WI38 (cell line): ENCODE results near the gene MAP3K9.

Experiments
- H3K4me3 ChIP-seq: 2 replicates; pipeline ENCODE4 v1.5.1; 2011; ENCODE audit warnings: low read depth, mild to moderate bottlenecking, control low read depth, low read length
- TF ChIP-seq, protein P1 (sequence below): IDR thresholded peaks from 2 replicates; pipeline ENCODE4 v1.5.1; 2012; ENCODE audit warnings: low read depth, mild to moderate bottlenecking, control low read depth, low read length

Gene MAP3K9

GRCh38 chr14:70722418-70722817 lies 86.9 kb downstream of the MAP3K9 start:
- no peak overlapping the region for H3K4me3 ChIP-seq
- TF ChIP-seq, protein P1, sequence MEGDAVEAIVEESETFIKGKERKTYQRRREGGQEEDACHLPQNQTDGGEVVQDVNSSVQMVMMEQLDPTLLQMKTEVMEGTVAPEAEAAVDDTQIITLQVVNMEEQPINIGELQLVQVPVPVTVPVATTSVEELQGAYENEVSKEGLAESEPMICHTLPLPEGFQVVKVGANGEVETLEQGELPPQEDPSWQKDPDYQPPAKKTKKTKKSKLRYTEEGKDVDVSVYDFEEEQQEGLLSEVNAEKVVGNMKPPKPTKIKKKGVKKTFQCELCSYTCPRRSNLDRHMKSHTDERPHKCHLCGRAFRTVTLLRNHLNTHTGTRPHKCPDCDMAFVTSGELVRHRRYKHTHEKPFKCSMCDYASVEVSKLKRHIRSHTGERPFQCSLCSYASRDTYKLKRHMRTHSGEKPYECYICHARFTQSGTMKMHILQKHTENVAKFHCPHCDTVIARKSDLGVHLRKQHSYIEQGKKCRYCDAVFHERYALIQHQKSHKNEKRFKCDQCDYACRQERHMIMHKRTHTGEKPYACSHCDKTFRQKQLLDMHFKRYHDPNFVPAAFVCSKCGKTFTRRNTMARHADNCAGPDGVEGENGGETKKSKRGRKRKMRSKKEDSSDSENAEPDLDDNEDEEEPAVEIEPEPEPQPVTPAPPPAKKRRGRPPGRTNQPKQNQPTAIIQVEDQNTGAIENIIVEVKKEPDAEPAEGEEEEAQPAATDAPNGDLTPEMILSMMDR = no peak

DNA sequence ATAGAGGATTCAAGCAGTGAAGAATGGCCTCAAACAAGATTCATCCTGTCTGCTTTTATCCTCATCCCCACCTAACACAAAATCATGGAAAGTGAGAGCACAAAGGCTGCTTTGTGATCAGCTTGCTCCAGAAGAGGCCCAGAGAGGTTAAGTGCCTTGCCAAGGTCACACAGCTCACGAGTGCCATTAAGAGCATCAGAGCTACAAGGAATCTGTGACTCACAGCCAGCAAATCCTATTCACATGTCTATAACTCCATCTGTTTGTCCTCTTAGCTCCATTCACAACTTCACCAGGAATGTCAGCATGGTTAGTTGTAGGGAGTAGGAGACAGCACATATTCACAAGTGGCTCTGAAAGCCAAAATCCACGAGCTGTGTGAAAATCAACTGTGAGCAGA lies 87.8 kb downstream of the MAP3K9 start:
- TF ChIP-seq, protein P1 = no peak
- no peak overlapping the region for H3K4me3 ChIP-seq

GRCh38 chr14:70718383-70719118 lies 90.8 kb downstream of the MAP3K9 start:
- no peak overlapping the region for H3K4me3 ChIP-seq
- TF ChIP-seq, protein P1 = no peak

DNA sequence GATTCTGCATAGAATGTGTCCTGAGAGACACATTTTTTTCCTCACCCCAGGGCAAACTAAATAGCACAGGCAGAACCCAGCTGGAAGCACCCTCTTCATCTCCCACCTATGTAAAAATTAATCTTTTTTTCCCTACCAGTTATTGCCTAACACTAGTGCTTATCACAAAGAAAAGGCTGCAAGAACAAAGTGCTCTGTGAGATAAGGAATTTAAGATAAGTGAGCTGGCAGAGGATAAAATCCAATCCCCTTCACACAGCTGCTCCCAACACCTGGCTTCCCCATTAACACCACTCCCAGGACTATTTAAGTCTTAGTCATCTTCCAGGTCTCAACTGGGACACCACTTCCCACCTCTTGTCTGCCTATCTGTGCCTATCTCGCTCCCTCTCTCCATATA lies 92.4 kb downstream of the MAP3K9 start:
- no peak overlapping the region for H3K4me3 ChIP-seq
- TF ChIP-seq, protein P1 = no peak

GRCh38 chr14:70716483-70716882 lies 92.8 kb downstream of the MAP3K9 start:
- TF ChIP-seq, protein P1 = no peak

GRCh38 chr14:70714055-70714550 lies 95.2 kb downstream of the MAP3K9 start:
- no peak overlapping the region for H3K4me3 ChIP-seq
- TF ChIP-seq, protein P1 = no peak; the same call in 1 of the 2 replicates

More at GRCh38 chr14:70716483-70716882, 92.8 kb downstream of the MAP3K9 start:
- no peak overlapping the region for H3K4me3 ChIP-seq

- H3K4me3 ChIP-seq = no peak overlapping the region
- TF ChIP-seq, protein P1 = no peak
These were observed 95.8 kb downstream of the MAP3K9 start for GRCh38 chr14:70713511-70713916.
